ENCODE results near the gene TNNI3.

DNA sequence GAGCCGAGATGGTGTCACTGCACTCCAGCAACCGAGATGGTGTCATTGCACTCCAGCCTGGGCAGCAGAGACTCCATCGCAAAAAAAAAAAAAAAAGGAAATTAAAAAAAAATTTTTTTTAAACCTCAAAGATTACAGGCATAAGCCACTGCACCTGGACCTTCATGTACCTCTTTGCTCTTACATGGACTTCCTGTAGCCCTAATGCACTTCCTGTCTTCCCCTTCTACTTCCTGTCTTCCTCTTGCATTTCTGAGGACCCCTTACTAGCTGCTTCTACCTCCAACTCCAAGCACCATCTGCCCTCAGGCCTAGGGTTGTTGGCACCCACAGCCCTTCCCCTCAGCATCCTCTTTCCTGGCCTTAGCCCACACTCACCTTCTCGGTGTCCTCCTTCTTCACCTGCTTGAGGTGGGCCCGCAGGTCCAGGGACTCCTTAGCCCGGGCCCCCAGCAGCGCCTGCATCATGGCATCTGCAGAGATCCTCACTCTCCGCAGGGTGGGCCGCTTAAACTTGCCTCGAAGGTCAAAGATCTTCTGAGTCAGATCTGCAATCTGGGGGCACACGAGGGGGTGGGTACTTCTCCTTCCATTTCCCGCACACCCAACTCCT lies 3.8 kb downstream of the TNNI3 start:
- TF ChIP-seq CTCF (IDR thresholded peaks at IDR 0.05) (no peak), CBFB (CRISPR knock-in tag; IDR thresholded peaks at IDR 0.05; ENCODE audit: low read depth) (no peak), ZNF416 (CRISPR knock-in tag; IDR thresholded peaks at IDR 0.05) (no peak), FOXK1 (CRISPR knock-in tag; IDR thresholded peaks at IDR 0.05) (no peak), TEAD4 (CRISPR knock-in tag; IDR thresholded peaks at IDR 0.05) (no peak), SP1 (CRISPR knock-in tag; conservative IDR thresholded peaks at IDR 0.05) (no peak), ZMAT4 (CRISPR knock-in tag; IDR thresholded peaks at IDR 0.05) (no peak), TP53 (CRISPR knock-in tag; IDR thresholded peaks at IDR 0.05) (no peak), IRF1 (CRISPR knock-in tag; IDR thresholded peaks at IDR 0.05) (no peak)

All from WTC11 (cell line).